GM19043 (cell line): Measurements from ENCODE around the gene KLHL40.

Experiments
- ATAC-seq: cut with Tn5 transposase; IDR thresholded peaks from one replicate; pipeline ENCODE4 v1.9.1; 2021; ENCODE audit warnings: low read depth; ENCODE audit not compliant: unreplicated experiment

Gene KLHL40

DNA sequence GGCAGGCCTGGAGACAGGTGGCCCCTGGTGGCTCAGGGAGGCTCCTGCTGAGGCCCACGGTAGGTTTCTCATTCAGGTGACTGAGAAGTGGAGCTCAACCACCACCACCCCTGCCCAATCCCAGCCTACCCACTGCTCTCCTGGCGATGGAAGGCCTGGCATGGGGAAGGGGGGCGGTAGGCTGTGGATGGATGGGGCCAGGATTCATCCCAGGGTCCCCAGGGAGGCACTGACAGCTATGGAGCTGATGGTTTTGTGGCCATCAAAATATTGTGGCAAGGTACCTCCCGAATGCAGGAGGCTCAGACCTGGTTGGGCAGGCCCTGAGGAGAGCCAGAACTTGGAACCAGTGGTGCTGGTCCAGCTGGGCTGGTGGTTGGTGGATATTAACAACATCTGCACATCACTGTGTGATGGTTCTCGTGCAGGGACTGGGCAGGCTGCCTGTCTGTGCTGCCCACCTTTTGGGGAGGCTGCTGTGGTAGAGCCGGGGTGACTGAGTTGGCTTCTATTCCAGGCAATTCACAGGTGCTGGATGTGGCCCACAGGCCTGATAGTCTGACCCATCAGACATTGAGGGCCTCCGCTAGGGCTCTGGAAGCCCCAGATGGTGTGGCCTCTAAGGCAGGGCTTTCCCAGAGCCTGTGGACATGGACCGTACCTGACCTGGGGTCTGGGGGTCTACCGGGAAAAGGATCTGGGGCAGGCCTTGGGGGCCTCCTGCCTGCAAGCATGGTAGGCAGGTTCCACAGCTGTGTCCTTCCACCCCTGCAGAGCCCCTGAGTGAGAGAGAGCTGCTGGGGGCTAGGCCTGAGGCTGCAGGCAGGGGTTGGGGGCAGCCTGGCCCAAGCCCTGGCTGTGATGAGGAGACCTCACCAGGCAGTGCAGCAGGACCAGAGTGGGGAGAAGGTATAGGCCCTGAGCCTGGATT is 28.4 kb upstream of the KLHL40 start:
- ATAC-seq = no peak

DNA sequence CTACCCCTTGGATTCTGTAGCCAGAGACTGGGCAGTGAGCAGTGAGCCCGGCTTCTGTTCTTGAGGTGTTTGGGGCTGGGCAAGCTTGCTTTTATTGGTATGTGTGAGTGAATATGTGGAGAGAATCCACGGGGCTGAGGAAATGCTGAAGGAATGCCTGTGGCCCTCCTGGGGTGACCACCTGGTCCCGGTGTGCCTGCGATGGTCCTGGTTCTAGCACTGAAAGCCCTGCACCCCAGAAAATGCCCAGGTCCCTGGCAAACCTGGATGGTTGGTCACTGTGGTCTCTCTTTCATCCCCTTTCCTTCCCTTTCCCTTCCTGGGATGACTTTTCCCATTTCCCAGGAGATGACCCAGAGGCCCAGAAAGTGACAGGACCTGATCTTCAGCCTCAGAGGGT is 27.7 kb upstream of the KLHL40 start:
- no peak for ATAC-seq

DNA sequence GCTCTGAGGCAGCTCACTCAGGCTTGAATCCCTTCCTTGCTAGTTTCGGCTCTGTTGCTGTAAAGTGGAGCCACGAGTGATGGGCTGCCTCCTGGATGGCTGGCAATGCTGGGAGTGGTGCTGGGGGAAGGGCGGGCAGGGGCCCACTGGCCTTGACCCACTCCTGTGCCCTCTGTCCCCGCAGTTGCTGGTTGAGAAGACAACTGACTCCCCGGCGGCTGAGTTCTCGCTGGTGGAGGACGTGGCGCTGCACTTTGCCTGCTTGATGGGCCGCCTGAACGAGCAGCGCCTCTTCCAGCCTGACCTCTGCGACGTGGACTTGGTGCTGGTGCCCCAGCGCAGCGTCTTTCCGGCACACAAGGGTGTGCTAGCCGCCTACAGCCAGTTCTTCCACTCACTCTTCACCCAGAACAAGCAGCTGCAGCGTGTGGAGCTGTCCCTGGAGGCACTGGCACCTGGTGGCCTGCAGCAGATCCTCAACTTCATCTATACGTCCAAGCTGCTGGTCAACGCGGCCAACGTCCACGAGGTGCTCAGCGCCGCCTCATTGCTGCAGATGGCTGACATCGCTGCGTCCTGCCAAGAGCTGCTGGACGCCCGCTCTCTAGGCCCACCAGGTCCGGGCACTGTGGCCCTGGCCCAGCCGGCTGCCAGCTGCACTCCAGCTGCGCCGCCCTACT is 27.1 kb upstream of the KLHL40 start:
- ATAC-seq = no peak

DNA sequence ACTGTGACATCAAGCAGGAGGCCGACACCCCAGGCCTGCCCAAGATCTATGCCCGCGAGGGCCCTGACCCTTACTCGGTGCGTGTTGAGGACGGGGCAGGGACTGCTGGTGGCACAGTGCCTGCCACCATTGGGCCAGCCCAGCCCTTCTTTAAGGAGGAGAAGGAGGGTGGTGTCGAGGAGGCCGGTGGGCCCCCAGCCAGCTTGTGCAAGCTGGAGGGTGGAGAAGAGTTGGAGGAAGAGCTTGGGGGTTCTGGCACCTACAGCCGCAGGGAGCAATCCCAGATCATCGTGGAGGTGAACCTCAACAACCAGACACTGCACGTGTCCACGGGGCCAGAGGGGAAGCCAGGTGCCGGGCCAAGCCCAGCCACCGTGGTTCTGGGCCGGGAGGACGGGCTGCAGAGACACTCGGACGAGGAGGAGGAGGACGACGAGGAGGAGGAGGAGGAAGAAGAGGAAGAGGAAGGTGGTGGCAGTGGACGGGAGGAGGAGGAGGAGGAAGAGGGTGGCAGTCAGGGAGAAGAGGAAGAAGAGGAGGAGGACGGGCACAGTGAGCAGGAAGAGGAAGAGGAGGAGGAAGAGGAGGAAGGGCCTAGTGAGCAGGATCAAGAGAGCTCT is 26.5 kb upstream of the KLHL40 start:
- no peak for ATAC-seq

DNA sequence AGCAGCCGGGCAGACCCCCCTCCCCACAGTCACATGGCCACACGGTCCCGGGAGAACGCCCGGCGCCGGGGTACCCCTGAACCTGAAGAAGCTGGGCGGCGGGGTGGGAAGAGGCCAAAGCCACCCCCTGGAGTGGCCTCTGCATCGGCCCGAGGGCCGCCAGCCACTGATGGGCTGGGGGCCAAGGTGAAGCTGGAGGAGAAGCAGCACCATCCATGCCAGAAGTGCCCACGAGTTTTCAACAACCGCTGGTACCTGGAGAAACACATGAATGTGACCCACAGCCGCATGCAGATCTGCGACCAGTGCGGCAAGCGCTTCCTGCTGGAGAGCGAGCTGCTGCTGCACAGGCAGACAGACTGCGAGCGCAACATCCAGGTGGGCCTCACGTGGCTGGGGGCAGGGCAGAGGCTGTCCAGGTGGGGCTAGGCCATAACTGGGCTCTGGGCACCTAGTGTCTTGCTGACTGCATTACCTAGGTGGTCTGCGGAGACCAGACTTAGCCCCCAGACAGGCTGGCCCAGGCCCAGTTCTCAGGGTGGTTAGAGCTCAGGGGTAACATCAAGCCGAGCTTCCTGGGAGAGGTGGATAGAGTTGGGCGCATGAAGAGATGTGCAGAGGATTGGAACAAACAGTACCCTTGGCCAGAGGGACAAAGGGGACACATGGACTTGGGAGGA is 25.7 kb upstream of the KLHL40 start:
- ATAC-seq = no peak

DNA sequence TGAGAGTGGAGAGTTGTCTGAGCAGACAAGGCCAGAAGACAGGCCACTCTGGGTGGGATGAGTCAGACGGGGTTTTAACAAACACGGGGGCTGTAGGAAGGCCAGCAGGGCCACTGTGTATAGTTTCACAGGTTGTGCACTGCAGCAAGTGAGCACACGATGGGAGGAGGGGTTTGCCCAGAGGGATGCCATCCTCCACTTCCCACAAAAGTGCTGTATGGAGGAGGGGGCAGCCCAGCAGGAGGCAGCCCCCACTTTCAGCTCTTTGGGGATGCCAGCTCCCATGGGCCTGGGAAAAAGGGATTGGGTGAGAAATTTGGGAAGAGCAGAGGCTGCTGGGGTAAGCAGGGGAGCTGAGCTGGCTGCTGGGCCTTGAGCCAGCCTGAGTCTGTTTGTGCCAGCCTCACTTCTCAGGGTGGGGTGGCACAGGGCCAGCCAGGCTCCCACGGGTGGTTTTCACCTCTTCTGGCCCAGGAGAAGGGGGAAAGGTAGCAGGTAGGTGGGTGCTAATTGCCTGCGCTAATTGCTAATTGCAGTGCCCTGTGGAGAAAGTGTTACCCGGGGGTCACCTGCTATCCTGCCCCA is 25.1 kb upstream of the KLHL40 start:
- ATAC-seq = no peak

DNA sequence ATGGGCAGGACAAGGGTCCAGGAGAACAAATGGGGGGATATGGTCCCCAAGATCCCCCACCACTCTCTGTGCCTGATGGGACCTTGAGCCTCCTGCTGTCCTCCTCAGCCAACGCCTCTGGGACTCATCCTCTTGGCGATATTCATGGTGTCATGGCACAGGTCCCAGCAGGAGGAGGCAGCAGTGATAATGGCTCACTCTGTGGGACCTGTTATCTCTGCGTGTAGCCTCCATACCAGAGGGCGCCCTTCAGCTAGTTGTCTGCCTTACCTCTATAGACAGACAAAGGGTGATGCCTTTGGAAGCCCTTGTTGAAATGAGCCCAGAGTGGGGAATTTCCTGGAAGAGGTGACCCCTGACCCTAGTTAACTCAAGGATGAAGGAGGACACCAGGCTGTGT is 24.4 kb upstream of the KLHL40 start:
- ATAC-seq = no peak

DNA sequence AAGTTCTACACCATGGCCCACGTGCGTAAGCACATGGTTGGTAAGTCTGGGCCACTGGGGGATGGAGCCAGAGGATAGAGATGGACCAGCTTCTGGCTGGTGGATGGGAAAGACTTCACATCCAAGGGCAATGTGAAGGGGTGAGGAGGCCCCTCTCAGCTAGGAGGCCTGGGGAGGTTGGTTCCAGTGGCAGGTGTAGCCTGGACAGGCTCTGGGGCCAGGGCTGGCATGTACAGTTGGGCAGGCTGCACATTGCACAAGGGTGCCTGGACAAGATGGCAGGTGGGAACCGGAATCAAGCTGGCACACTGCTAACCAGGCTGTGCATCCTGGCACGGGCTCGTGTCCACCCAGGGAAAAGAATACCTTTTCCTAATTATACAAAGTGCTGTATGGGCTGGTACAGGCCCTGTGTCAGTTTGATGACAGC is 23.7 kb upstream of the KLHL40 start:
- no peak for ATAC-seq

DNA sequence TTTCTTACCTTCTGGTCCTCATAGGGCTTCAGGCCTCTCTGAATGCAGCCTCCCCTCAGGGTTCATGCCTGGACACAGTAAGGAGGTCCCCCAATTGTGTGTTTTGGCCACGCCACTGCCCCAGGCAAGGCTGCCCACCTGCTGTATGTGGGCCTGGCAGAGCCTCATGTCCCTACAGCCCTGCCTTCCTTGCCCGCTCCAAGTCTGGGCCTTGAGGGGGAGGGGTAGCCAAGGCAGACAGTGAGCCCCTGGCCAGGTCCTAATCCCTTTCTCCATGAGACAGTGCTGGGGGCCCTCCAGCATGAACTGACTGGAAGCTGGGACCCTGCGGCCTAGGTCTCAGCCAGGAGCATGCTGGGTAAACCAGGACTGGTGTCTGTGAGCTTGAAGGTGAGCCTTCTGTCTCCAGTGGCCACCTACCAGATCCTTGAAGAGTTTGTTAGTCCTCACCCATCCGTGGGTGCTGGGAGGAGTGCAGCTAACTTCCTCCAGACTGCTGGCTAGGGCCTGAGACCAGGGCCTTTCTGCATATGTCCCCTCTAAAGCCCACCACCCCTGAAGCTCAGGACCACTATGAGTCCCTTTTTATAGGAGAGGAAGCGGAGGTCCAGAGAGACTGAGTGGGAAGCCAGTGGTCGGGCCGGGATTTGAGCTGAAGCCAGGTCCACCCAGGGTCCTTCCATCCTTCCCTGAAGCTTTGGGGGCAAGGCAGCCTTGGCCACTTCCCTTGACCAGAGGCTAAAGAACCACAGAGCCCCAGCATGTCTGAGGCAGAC is 23.1 kb upstream of the KLHL40 start:
- no peak for ATAC-seq

DNA sequence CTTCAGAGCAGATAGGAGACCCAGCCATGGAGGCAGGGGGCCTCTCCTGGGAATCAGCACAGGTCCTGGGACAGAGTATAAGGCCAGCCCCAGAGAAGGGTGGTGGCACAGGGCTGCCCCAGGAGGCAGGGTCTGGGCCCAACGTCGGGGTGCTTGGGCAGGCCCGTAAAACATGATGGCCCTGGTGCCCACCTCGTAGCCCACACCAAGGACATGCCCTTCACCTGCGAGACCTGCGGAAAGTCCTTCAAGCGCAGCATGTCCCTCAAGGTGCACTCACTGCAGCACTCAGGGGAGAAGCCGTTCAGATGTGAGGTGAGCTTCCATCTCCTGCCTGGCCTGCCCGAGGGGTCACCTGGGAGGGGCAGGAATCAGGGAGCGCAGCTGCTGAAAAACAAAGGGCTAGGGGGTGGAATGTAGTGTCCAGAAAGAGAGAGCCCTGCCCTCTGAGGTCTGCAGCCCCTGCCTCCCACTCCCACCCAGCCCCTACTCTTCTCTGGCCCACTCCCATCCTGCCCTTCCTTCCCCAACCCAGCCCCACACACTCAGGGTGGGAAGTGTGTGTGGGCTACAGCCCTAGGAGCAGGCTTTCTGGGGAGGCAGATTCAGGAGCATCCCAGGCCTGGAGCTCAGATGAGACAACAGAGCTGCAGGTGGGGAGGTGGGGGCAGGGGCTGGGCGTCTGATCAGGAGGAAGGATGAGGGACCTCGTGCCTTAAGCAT is 22.4 kb upstream of the KLHL40 start:
- no peak for ATAC-seq

DNA sequence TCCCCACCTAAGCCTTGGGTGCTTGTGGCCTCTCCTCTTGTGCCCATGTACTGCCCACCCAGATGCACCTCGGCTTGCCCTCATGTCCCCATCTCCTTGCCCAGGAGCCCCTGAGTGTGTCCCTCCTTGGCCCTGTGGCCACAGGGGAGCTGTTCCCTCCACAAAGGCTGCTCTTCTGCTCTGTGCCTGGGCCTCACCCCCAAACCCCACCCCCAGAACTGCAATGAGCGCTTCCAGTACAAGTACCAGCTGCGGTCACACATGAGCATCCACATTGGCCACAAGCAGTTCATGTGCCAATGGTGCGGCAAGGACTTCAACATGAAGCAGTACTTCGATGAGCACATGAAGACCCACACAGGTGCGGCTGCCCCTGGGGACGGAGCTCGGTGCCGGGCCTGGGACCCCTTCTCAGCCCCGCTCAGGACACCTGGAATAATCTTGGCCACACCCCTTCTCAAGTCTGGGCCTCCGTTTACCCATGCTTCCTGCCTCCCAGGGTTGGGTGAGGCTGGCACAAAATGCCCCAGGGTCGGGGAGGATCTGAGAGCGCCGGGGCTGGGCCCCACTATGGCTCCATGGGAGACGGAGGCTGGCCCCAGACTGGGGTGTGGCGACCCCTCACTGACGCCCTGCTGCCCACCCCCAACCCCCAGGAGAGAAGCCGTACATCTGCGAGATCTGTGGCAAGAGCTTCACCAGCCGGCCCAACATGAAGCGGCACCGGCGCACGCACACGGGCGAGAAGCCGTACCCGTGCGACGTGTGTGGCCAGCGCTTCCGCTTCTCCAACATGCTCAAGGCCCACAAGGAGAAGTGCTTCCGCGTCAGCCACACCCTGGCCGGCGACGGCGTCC is 21.5 kb upstream of the KLHL40 start:
- peak; percentile 48 for ATAC-seq

DNA sequence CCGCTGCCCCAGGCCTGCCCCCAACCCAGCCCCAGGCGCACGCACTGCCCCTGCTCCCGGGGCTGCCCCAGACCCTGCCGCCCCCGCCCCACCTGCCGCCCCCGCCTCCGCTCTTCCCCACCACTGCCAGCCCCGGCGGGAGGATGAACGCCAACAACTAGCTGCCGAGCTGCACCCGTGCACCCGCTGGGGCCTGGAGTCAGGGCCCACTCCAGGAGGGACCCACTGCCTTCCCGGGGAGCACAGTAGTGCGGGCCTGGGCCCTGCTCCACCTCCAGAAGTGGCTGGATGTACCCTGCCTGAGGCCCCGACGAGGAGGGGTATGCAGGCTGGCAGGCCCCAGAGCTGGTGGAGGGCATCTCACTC is 20.9 kb upstream of the KLHL40 start:
- no peak for ATAC-seq

DNA sequence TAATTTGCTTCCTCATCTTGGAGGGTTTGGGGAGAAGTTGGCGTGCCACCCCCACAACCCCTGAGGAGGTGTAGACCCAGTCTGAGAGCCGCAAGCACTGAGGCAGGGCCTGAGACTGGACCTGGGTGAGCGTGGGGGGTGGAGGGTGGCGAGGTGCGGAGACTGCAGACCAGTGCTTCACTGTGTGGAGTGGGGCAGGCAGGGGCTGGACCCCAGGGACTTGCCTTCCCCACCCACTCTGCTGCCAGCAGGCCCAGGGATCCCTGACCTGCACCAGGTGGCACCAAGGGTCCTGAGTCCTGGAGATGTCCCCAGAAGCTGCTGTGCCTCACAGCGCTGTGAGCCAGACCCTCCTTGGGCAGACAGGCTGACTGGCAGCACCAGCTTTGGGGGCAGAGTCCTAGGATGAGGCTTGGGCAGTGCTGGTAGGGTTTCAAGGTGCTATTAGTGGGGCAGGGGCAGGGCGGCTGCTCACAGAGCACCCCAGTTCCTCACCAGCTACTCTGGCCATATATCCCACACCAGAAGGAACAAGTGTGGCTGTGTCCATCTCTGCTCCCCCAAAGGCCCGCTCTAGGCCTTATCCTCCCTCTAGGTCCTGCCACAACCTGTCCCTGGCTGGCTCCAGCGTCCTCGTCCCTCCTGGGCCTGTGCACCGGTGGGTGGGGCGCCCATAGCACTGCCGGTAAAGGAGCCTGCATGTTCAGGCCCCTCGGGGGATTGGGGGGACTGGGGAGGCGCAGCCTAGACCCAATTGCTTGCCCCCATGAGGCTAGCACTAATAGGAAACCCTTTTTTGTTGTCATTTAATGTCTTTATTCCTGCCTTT is 20.1 kb upstream of the KLHL40 start:
- ATAC-seq = no peak

DNA sequence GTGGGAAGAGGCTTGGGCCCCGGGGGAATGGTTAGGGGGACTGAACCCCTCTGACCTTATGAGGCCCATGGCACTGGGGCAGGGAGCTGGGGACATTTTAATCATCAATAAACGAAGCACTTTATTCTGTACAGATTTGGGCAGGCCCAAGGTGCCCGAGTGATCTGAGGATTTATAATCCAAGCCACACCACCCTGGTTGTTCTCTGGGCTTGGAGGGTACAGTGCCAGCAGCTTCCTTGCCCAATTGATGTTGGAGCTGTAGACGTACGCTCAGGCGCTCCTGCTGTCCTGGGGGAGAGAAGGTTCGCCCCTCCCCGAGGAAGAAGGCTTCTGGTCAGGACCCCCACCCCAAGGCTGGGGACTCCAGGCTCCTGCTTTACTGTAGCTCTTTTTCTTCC is 19.3 kb upstream of the KLHL40 start:
- ATAC-seq = no peak

DNA sequence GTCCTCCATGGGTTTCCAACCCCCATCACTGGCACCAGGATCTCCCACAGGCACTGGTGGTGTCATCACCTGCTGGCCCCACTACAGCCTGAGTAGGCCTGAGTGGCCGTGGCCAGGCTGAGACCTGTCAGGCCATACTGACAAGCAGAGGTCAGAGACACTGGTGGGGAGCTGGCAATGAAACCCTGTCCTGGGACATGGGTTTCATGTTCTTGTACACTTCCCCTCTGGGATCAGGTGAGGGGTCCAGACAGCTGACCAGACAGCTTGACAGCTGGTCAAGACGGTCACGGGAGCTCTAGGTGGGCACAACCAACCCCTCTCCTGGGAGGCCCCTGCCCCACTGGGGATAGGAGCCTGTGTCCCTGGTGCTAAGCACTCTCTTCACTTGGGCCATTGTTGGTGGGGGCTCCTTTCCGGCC is 18.7 kb upstream of the KLHL40 start:
- ATAC-seq = no peak

DNA sequence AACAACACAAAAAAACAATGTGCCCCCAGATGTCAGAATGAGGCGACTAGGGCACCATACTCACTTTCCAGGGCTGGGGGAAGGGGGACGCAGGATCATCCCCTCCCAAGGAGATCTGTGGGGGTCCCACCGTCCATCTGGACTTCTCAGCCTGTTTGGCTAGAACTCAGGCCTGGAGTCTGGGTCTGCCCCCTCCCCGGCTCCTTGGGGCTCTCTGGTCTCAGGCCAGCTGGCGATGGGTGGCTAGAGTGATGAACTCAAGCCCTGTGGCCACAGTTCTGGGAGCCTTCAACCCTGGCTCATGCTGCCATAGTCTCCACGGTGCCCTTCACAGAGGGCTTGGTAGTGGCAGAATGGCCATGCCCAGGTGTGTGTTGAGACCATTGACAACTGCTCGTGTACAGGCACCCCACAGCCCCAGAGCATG is 18.2 kb upstream of the KLHL40 start:
- no peak for ATAC-seq
